HEK293 (cell line): ENCODE measurements around the gene DCDC1.

Experiments
- CTCF ChIA-PET: fragments of 350-600 bp; formaldehyde crosslinking; extraction: SDS; loops from one replicate; lab custom pipeline; 2021; ENCODE audit warnings: antibody characterized with exemption; lab: Yijun Ruan, JAX
- POLR2A ChIA-PET: fragments of 300-600 bp; formaldehyde crosslinking; extraction: SDS; loops from one replicate; lab custom pipeline; 2020; ENCODE audit warnings: antibody characterized with exemption, inconsistent platforms; lab: Yijun Ruan, JAX
- H3K27ac ChIP-seq: fragments of 200-500 bp; sonication (Bioruptor generic); 2 replicates; pipeline ENCODE4 v1.5.1; 2014; ENCODE audit warnings: low read depth, low read length, control low read depth, inconsistent platforms; ENCODE audit errors: extremely low read depth
- H3K36me3 ChIP-seq, 2 experiments: fragments of 200-500 bp in 1 of 2; sonication (Bioruptor generic) in 1 of 2; 1 replicate in 1 of 2; 2 replicates in 1 of 2; pipeline ENCODE4 v1.5.1; 2014 to 2017; ENCODE audit warnings: inconsistent platforms in 2 of 2, low read length in 2 of 2; ENCODE audit not compliant: control insufficient read depth in 2 of 2, insufficient read depth in 1 of 2
- H3K4me1 ChIP-seq: fragments of 200-500 bp; sonication (Bioruptor generic); 2 replicates; pipeline ENCODE4 v1.5.1; 2014; ENCODE audit warnings: mild to moderate bottlenecking, low read length, inconsistent platforms; ENCODE audit not compliant: control insufficient read depth, insufficient read depth
- H3K4me3 ChIP-seq: 2 replicates; pipeline ENCODE4 v1.5.1; 2011; ENCODE audit warnings: low read depth, mild to moderate bottlenecking, control low read depth, low read length, moderate library complexity
- H3K9me3 ChIP-seq: fragments of 200-500 bp; sonication (Bioruptor generic); 2 replicates; pipeline ENCODE4 v1.5.1; 2014; ENCODE audit warnings: low read depth, low read length, inconsistent platforms; ENCODE audit not compliant: control insufficient read depth, insufficient read depth
- AEBP2 ChIP-seq: fragments of 450-650 bp; formaldehyde crosslinking; IDR thresholded peaks from 2 replicates; pipeline ENCODE4 v1.5.1; 2016; ENCODE audit warnings: missing biosample characterization, missing genetic modification characterization, borderline replicate concordance
- EGR2 ChIP-seq: fragments of 450-650 bp; formaldehyde crosslinking; IDR thresholded peaks from 2 replicates; pipeline ENCODE4 v1.5.1; 2016; ENCODE audit warnings: low read depth, missing biosample characterization, missing genetic modification characterization
- KLF1 ChIP-seq: fragments of 450-650 bp; formaldehyde crosslinking; IDR thresholded peaks from 2 replicates; pipeline ENCODE4 v1.5.1; 2016; ENCODE audit warnings: missing biosample characterization, missing genetic modification characterization
- PRDM1 ChIP-seq: fragments of 450-650 bp; formaldehyde crosslinking; IDR thresholded peaks from 2 replicates; pipeline ENCODE4; 2016; ENCODE audit warnings: missing biosample characterization, missing genetic modification characterization
- TCF7L2 ChIP-seq: IDR thresholded peaks from 2 replicates; pipeline ENCODE4 v1.6.1; 2011; ENCODE audit warnings: low read depth, mild to moderate bottlenecking, inconsistent platforms, low read length, moderate library complexity, borderline replicate concordance
- WT1 ChIP-seq: fragments of 450-650 bp; formaldehyde crosslinking; IDR thresholded peaks from 2 replicates; pipeline ENCODE4 v1.5.1; 2016; ENCODE audit warnings: missing biosample characterization, missing genetic modification characterization
- ZBTB48 ChIP-seq: fragments of 450-650 bp; formaldehyde crosslinking; IDR thresholded peaks from 2 replicates; pipeline ENCODE4 v1.5.1; 2016; ENCODE audit warnings: missing biosample characterization, missing genetic modification characterization
- ZFHX2 ChIP-seq: fragments of 450-650 bp; formaldehyde crosslinking; conservative IDR thresholded peaks from 2 replicates; pipeline ENCODE4 v1.5.1; 2016; ENCODE audit warnings: missing biosample characterization, missing genetic modification characterization
- ZNF114 ChIP-seq: fragments of 450-650 bp; formaldehyde crosslinking; IDR thresholded peaks from 2 replicates; pipeline ENCODE4 v1.5.0; 2017; ENCODE audit warnings: missing biosample characterization, missing genetic modification characterization
- ZNF133 ChIP-seq: fragments of 450-650 bp; formaldehyde crosslinking; IDR thresholded peaks from 2 replicates; pipeline ENCODE4 v1.5.1; 2016; ENCODE audit warnings: missing biosample characterization, missing genetic modification characterization
- ZNF221 ChIP-seq: fragments of 450-650 bp; formaldehyde crosslinking; IDR thresholded peaks from 2 replicates; pipeline ENCODE4 v1.5.1; 2017; ENCODE audit warnings: missing biosample characterization, missing genetic modification characterization, borderline replicate concordance
- ZNF266 ChIP-seq: fragments of 450-650 bp; formaldehyde crosslinking; IDR thresholded peaks from 2 replicates; pipeline ENCODE4 v1.5.1; 2016; ENCODE audit warnings: missing biosample characterization, missing genetic modification characterization, low read depth
- ZNF302 ChIP-seq: fragments of 450-650 bp; formaldehyde crosslinking; IDR thresholded peaks from 2 replicates; pipeline ENCODE4 v1.5.1; 2016; ENCODE audit warnings: missing biosample characterization, missing genetic modification characterization, low read depth
- ZNF362 ChIP-seq: fragments of 450-650 bp; formaldehyde crosslinking; IDR thresholded peaks from 2 replicates; pipeline ENCODE4 v1.5.1; 2016; ENCODE audit warnings: missing biosample characterization, missing genetic modification characterization
- ZNF37A ChIP-seq: fragments of 450-650 bp; IDR thresholded peaks from 2 replicates; pipeline ENCODE4 v1.5.1; 2018; ENCODE audit warnings: missing biosample characterization, missing genetic modification characterization
- ZNF423 ChIP-seq: fragments of 450-650 bp; formaldehyde crosslinking; IDR thresholded peaks from 2 replicates; pipeline ENCODE4 v1.5.1; 2016; ENCODE audit warnings: missing biosample characterization, missing genetic modification characterization
- ZNF571 ChIP-seq: fragments of 450-650 bp; formaldehyde crosslinking; IDR thresholded peaks from 2 replicates; pipeline ENCODE4 v1.5.0; 2017; ENCODE audit warnings: missing biosample characterization, missing genetic modification characterization
- ZNF624 ChIP-seq: fragments of 450-650 bp; formaldehyde crosslinking; IDR thresholded peaks from 2 replicates; pipeline ENCODE4 v1.5.1; 2017; ENCODE audit warnings: missing biosample characterization, missing genetic modification characterization
- ZNF707 ChIP-seq: fragments of 450-650 bp; formaldehyde crosslinking; IDR thresholded peaks from 2 replicates; pipeline ENCODE4 v1.5.1; 2016; ENCODE audit warnings: missing biosample characterization, missing genetic modification characterization
- ZNF777 ChIP-seq: fragments of 450-650 bp; formaldehyde crosslinking; IDR thresholded peaks from 2 replicates; pipeline ENCODE4 v1.5.1; 2017; ENCODE audit warnings: missing biosample characterization, missing genetic modification characterization, borderline replicate concordance
- ZNF785 ChIP-seq: fragments of 450-650 bp; formaldehyde crosslinking; IDR thresholded peaks from 2 replicates; pipeline ENCODE4 v1.5.1; 2016; ENCODE audit warnings: missing biosample characterization, missing genetic modification characterization
- ZNF843 ChIP-seq: fragments of 450-650 bp; formaldehyde crosslinking; IDR thresholded peaks from 2 replicates; pipeline ENCODE4 v1.5.1; 2016; ENCODE audit warnings: missing biosample characterization, missing genetic modification characterization
- ZSCAN23 ChIP-seq: fragments of 450-650 bp; formaldehyde crosslinking; IDR thresholded peaks from 2 replicates; pipeline ENCODE4 v1.5.1; 2016; ENCODE audit warnings: missing biosample characterization, missing genetic modification characterization
- TF ChIP-seq, protein P1 (sequence below): fragments of 450-650 bp; formaldehyde crosslinking; conservative IDR thresholded peaks from 2 replicates; pipeline ENCODE4 v1.5.1; 2016; ENCODE audit warnings: low read depth, missing biosample characterization, missing genetic modification characterization

DCDC1 gene

DNA sequence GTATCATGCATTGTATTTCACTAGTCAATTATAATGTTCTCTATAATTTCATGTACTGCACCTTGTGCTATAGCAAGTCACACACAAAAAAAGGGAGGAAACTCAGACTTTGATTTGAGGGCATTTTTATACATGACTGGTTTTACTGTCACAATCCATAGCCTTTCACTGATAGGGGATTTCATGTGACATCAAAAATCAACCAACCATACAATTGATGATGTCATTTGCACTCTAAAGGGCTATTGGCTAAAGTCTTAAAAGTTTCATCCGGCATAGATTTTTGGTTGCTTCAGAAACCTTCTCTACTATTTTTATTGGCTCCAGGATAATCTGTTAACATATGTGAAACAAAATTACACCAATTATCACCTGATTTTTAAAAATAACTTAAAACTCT is 237.8 kb downstream of the DCDC1 start:
- ChIA-PET CTCF (no interaction called here), POLR2A (no interaction called here)
- no peaks in the 10 kb centered on the region for H3K4me1 ChIP-seq
- no peak overlapping the region for H3K27ac ChIP-seq
- H3K36me3 ChIP-seq = no peaks in the 10 kb centered on the region
- TF ChIP-seq TCF7L2 (no peak), ZNF571 (tag by site-specific recombination) (no peak), KLF1 (tag by site-specific recombination) (no peak), ZNF302 (tag by site-specific recombination) (no peak), ZNF423 (tag by site-specific recombination) (no peak), AEBP2 (tag by site-specific recombination) (no peak), ZBTB48 (tag by site-specific recombination) (no peak)
- no peaks in the 10 kb centered on the region for H3K9me3 ChIP-seq
- H3K4me3 ChIP-seq = no peak overlapping the region

DNA sequence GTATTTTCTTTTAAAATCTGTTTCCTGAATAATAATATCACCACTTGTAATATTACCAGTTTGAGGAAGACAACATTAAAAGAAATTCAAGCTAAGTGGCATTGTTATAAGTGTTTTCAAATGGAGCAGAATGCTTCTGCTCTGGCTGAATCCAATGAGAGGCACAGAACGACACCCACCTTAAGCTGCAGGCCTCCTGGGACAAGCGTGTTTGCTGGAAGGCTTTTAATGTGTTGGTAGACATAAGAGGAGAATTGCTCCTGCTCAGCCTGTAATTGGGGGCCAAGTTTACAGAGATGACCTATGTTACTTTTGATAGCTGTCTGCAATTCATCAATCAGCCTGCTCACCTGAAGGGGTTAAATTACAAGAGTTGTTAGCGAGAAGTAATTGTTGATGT is 242.2 kb downstream of the DCDC1 start:
- no peak overlapping the region for H3K4me3 ChIP-seq
- ChIA-PET CTCF (no interaction called here), POLR2A (no interaction called here)
- H3K9me3 ChIP-seq = no peaks in the 10 kb centered on the region
- H3K36me3 ChIP-seq = no peaks in the 10 kb centered on the region
- no peak overlapping the region for H3K27ac ChIP-seq
- H3K4me1 ChIP-seq = no peaks in the 10 kb centered on the region
- no peak for TF ChIP-seq ZNF362 (tag by site-specific recombination)
- no peak for TF ChIP-seq ZNF777
- no peak for TF ChIP-seq EGR2 (tag by site-specific recombination)
- TF ChIP-seq ZNF37A = no peak
- TF ChIP-seq ZNF133 (tag by site-specific recombination) = no peak
- no peak for TF ChIP-seq ZNF785 (tag by site-specific recombination)
- TF ChIP-seq ZSCAN23 = no peak
- no peak for TF ChIP-seq WT1

DNA sequence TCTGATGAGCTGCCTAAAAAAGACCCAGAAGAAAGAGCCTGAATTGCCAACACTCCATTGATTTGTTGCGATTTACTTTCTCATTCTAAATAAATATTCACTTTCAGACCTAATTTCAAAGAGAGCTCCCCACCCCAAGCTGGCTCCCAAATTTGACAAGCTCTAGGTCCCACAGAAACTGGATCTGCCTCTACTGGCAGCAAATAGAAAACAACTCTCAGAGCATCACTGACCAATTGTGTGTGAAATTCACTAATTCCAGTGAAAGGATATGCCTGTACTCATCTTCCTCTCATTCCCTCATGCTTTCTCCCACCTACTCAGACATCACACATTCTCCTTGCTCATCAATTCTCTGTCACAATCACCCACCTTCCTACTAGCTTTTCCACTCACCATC is 249.1 kb downstream of the DCDC1 start:
- H3K27ac ChIP-seq = no peak overlapping the region
- no peaks in the 10 kb centered on the region for H3K4me1 ChIP-seq
- H3K36me3 ChIP-seq = no peaks in the 10 kb centered on the region
- ChIA-PET POLR2A (no interaction called here), CTCF (no interaction called here)
- H3K9me3 ChIP-seq = no peaks in the 10 kb centered on the region
- TF ChIP-seq ZNF266 (tag by site-specific recombination) (no peak), PRDM1 (tag by site-specific recombination) (peak; percentile 79)
- H3K4me3 ChIP-seq = no peak overlapping the region

DNA sequence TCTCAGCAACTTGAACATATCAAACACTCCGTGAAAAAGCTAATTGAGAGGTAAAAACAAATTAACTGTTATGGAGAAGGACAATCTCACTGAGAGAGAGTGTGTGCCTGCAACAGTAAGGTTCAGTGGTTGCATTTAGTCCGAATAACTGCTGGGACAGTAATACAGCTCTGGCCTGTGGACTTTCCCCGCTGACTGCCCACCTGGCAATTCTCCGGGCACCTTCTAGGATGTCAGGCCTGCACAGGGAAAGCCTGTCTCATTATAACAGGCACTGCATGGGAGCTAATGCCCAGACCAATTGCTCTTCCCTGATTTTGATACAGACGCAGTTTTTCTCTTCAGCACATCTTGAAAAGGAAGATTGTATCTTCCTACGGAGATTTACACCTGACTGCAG is 251.0 kb downstream of the DCDC1 start:
- TF ChIP-seq ZNF843 (tag by site-specific recombination) (no peak), ZNF221 (tag by site-specific recombination) (no peak), ZNF624 (tag by site-specific recombination) (no peak), ZNF707 (no peak), ZFHX2 (no peak), ZNF114 (tag by site-specific recombination) (no peak)
- TF ChIP-seq, protein P1, sequence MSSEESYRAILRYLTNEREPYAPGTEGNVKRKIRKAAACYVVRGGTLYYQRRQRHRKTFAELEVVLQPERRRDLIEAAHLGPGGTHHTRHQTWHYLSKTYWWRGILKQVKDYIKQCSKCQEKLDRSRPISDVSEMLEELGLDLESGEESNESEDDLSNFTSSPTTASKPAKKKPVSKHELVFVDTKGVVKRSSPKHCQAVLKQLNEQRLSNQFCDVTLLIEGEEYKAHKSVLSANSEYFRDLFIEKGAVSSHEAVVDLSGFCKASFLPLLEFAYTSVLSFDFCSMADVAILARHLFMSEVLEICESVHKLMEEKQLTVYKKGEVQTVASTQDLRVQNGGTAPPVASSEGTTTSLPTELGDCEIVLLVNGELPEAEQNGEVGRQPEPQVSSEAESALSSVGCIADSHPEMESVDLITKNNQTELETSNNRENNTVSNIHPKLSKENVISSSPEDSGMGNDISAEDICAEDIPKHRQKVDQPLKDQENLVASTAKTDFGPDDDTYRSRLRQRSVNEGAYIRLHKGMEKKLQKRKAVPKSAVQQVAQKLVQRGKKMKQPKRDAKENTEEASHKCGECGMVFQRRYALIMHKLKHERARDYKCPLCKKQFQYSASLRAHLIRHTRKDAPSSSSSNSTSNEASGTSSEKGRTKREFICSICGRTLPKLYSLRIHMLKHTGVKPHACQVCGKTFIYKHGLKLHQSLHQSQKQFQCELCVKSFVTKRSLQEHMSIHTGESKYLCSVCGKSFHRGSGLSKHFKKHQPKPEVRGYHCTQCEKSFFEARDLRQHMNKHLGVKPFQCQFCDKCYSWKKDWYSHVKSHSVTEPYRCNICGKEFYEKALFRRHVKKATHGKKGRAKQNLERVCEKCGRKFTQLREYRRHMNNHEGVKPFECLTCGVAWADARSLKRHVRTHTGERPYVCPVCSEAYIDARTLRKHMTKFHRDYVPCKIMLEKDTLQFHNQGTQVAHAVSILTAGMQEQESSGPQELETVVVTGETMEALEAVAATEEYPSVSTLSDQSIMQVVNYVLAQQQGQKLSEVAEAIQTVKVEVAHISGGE (tag by site-specific recombination) = no peak
- TF ChIP-seq, all 188 proteins: peak for 0
- ChIA-PET CTCF (interaction anchor here (0.7 to 3.5 kb wide), 3 partner anchors 9 to 114 kb away, joined by 3 to 20 read pairs (median 5); no protein-coding TSS in a partner anchor), POLR2A (no interaction called here)
- H3K27ac ChIP-seq = no peak overlapping the region
- H3K36me3 ChIP-seq = no peaks in the 10 kb centered on the region
- H3K4me1 ChIP-seq = no peaks in the 10 kb centered on the region; the same call in 1 of the 2 replicates
- H3K4me3 ChIP-seq = no peak overlapping the region
- no peaks in the 10 kb centered on the region for H3K9me3 ChIP-seq
